Endothelial cell of umbilical vein (primary cell): ENCODE measurements around the gene C1QTNF7.

Source experiments
- EZH2 ChIP-seq: IDR thresholded peaks from 2 replicates; pipeline ENCODE4 v1.6.1; 2012; ENCODE audit warnings: borderline replicate concordance, low read depth, mild to moderate bottlenecking, moderate library complexity, low read length, inconsistent platforms; ENCODE audit not compliant: severe bottlenecking
- GATA2 ChIP-seq: IDR thresholded peaks from 2 replicates; pipeline ENCODE4 v1.7.0; 2011; ENCODE audit warnings: low read depth, mild to moderate bottlenecking, moderate library complexity, mixed read lengths, low read length; ENCODE audit not compliant: insufficient read length, insufficient read depth
- JUN ChIP-seq: IDR thresholded peaks from 2 replicates; pipeline ENCODE4 v1.6.1; 2011; ENCODE audit warnings: borderline replicate concordance, low read depth; ENCODE audit not compliant: insufficient read length, insufficient read depth
- MYC ChIP-seq: IDR thresholded peaks from one replicate; pipeline ENCODE4 v1.6.1; 2011; ENCODE audit warnings: mild to moderate bottlenecking, low read depth, low read length
- POLR2A ChIP-seq: IDR thresholded peaks from 2 replicates; pipeline ENCODE4 v1.6.1; 2012; ENCODE audit warnings: low read depth, mild to moderate bottlenecking, control low read depth, low read length
- POLR2AphosphoS5 ChIP-seq: IDR thresholded peaks from 2 replicates; pipeline ENCODE4 v1.6.1; 2012; ENCODE audit warnings: low read depth, mild to moderate bottlenecking, control low read depth, low read length, moderate library complexity; ENCODE audit not compliant: insufficient read depth
- TF ChIP-seq, protein P1 (sequence below), 2 donors: IDR thresholded peaks; 1 replicate in 1 of 2; 2 replicates in 1 of 2; pipeline ENCODE4 v1.5.1; 2011; ENCODE audit warnings: low read length in 2 of 2, mild to moderate bottlenecking in 2 of 2, moderate library complexity in 2 of 2, control low read depth in 1 of 2, inconsistent platforms in 1 of 2, low read depth in 1 of 2; ENCODE audit not compliant: insufficient read depth in 1 of 2; ENCODE audit errors: extremely low read depth in 1 of 2
- TF ChIP-seq, protein P2 (sequence below): IDR thresholded peaks from 2 replicates; pipeline ENCODE4 v1.6.1; 2011; ENCODE audit not compliant: insufficient read depth, insufficient read length

DNA sequence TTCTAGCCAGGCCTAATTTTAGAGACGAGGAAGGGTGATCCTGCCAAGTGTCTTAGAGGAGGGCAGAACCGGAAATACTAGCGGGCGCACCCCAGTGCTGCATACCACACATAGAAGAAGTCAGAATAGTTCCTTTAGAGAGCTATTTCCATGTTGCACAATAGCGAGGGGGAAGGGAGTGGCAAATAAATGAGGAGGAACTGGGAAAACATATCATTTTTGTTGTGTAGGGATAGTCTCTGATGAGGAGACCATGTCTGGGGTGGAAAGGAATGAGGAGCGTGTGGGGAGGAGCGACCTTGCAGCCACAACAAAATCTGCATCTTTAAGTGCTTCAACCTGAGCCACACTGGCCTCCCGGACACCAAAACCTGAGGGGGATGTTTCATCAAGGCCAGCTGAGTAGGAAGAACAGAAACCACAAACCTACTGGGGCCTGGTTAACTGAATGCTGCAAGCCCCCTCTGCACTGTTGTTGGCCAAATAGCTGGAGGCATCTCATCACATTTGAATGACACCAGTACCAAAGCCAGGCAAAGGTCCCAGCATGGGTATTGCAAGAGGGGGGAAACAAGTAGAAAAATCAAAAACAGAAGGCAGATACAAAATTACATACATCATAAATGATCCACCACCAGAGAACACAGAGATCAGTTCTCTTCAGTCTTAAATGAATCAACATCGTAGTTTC is 26.7 kb upstream of the C1QTNF7 start:
- TF ChIP-seq, protein P1, sequence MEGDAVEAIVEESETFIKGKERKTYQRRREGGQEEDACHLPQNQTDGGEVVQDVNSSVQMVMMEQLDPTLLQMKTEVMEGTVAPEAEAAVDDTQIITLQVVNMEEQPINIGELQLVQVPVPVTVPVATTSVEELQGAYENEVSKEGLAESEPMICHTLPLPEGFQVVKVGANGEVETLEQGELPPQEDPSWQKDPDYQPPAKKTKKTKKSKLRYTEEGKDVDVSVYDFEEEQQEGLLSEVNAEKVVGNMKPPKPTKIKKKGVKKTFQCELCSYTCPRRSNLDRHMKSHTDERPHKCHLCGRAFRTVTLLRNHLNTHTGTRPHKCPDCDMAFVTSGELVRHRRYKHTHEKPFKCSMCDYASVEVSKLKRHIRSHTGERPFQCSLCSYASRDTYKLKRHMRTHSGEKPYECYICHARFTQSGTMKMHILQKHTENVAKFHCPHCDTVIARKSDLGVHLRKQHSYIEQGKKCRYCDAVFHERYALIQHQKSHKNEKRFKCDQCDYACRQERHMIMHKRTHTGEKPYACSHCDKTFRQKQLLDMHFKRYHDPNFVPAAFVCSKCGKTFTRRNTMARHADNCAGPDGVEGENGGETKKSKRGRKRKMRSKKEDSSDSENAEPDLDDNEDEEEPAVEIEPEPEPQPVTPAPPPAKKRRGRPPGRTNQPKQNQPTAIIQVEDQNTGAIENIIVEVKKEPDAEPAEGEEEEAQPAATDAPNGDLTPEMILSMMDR (IDR thresholded peaks at IDR 0.05; ENCODE audit: extremely low read depth in 1 of 2, insufficient read depth in 1 of 2, low read depth in 1 of 2, low read length in 2 of 2), result no peak
- TF ChIP-seq POLR2AphosphoS5 (no peak), EZH2 (no peak), POLR2A (no peak), GATA2 (no peak), JUN (no peak), MYC (no peak)
- TF ChIP-seq, protein P2, sequence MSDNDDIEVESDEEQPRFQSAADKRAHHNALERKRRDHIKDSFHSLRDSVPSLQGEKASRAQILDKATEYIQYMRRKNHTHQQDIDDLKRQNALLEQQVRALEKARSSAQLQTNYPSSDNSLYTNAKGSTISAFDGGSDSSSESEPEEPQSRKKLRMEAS, result no peak
